PFSK-1 (cell line): ENCODE data around the gene CMTM3.

Experiments
- FOXP2 ChIP-seq: optimal IDR thresholded peaks from 2 replicates; pipeline ENCODE3; 2011; ENCODE audit warnings: borderline replicate concordance, control low read depth, inconsistent platforms; ENCODE audit not compliant: insufficient read depth; ENCODE audit errors: extremely low read length, extremely low read depth
- POLR2AphosphoS5 ChIP-seq: IDR thresholded peaks from 2 replicates; pipeline ENCODE4 v1.6.1; 2012; ENCODE audit warnings: low read depth, mild to moderate bottlenecking, control low read depth, low read length, moderate library complexity
- REST ChIP-seq, 2 experiments: IDR thresholded peaks; 2 replicates each; pipeline versions ENCODE4 v1.6.1 to v1.8.0; 2011 to 2012; ENCODE audit warnings: low read depth in 2 of 2, low read length in 2 of 2, control low read depth in 1 of 2, inconsistent platforms in 1 of 2, mild to moderate bottlenecking in 1 of 2, moderate library complexity in 1 of 2; ENCODE audit not compliant: insufficient read depth in 1 of 2
- SIN3A ChIP-seq: IDR thresholded peaks from 2 replicates; pipeline ENCODE4 v1.6.1; 2012; ENCODE audit warnings: mild to moderate bottlenecking, low read length, moderate library complexity, borderline replicate concordance; ENCODE audit not compliant: insufficient read depth
- TAF1 ChIP-seq: IDR thresholded peaks from 2 replicates; pipeline ENCODE4 v1.6.1; 2012; ENCODE audit warnings: low read length, control low read depth, borderline replicate concordance; ENCODE audit not compliant: insufficient read depth

- TF ChIP-seq POLR2AphosphoS5 (no peak), REST (IDR thresholded peaks at IDR 0.05; ENCODE audit: insufficient read depth in 1 of 2, low read depth in 2 of 2, low read length in 2 of 2) (no peak), TAF1 (no peak), FOXP2 (no peak), SIN3A (no peak)
Measured at GRCh38 chr16:66618588-66619375, 14.3 kb downstream of the CMTM3 start.
